ENCODE results near the gene SMPD3. TPM values are rescaled to one million over a fixed set of nuclear protein-coding genes. Genes with fewer than 3 reads are reported as not detected.

Gene SMPD3
- total RNA-seq, 1 donor from 2014 or later, result not detected

- FAIRE-seq, result no peak
- H3K4me3 ChIP-seq (ENCODE audit: low read depth, low read length), result no peak overlapping the region
- peaks cover 2% of the 10 kb centered on the region for H3K27me3 ChIP-seq (ENCODE audit: control insufficient read depth, insufficient read depth, low read length)
- no peak for DNase-seq (ENCODE audit: low read depth)
- TF ChIP-seq CTCF (IDR thresholded peaks at IDR 0.05; ENCODE audit: insufficient read depth, low read length, severe bottlenecking), result no peak
- no peaks in the 10 kb centered on the region for H3K36me3 ChIP-seq (ENCODE audit: control insufficient read depth, insufficient read depth, low read length)
These were observed 60.2 kb downstream of the SMPD3 start for GRCh38 chr16:68388124-68388523.

- Histone ChIP-seq H3K36me3 (ENCODE audit: control insufficient read depth, insufficient read depth, low read length) (no peaks in the 10 kb centered on the region), H3K27me3 (ENCODE audit: control insufficient read depth, insufficient read depth, low read length) (peaks cover 2% of the 10 kb centered on the region), H3K4me3 (ENCODE audit: low read depth, low read length) (no peak overlapping the region)
- FAIRE-seq (no peak), DNase-seq (ENCODE audit: low read depth) (no peak)
- TF ChIP-seq CTCF (IDR thresholded peaks at IDR 0.05; ENCODE audit: insufficient read depth, low read length, severe bottlenecking), result no peak
These were observed 61.0 kb downstream of the SMPD3 start for GRCh38 chr16:68387301-68387700.

GRCh38 chr16:68386628-68387027 is 61.7 kb downstream of the SMPD3 start:
- FAIRE-seq, result no peak
- no peak overlapping the region for H3K4me3 ChIP-seq (ENCODE audit: low read depth, low read length)
- no peak for TF ChIP-seq CTCF (IDR thresholded peaks at IDR 0.05; ENCODE audit: insufficient read depth, low read length, severe bottlenecking)
- H3K36me3 ChIP-seq (ENCODE audit: control insufficient read depth, insufficient read depth, low read length), result no peaks in the 10 kb centered on the region
- peaks cover 2% of the 10 kb centered on the region for H3K27me3 ChIP-seq (ENCODE audit: control insufficient read depth, insufficient read depth, low read length)
- no peak for DNase-seq (ENCODE audit: low read depth)

GRCh38 chr16:68385371-68385770 is 62.9 kb downstream of the SMPD3 start:
- Histone ChIP-seq H3K27me3 (ENCODE audit: control insufficient read depth, insufficient read depth, low read length) (peaks cover 2% of the 10 kb centered on the region), H3K36me3 (ENCODE audit: control insufficient read depth, insufficient read depth, low read length) (no peaks in the 10 kb centered on the region), H3K4me3 (ENCODE audit: low read depth, low read length) (no peak overlapping the region)
- no peak for TF ChIP-seq CTCF (IDR thresholded peaks at IDR 0.05; ENCODE audit: insufficient read depth, low read length, severe bottlenecking)
- no peak for DNase-seq (ENCODE audit: low read depth)
- FAIRE-seq, result no peak

GRCh38 chr16:68384288-68385161 is 63.8 kb downstream of the SMPD3 start:
- DNase-seq (ENCODE audit: low read depth) (no peak), FAIRE-seq (peak; percentile 50)
- H3K36me3 ChIP-seq (ENCODE audit: control insufficient read depth, insufficient read depth, low read length), result no peaks in the 10 kb centered on the region
- TF ChIP-seq CTCF (IDR thresholded peaks at IDR 0.05; ENCODE audit: insufficient read depth, low read length, severe bottlenecking), result no peak
- peaks cover 2% of the 10 kb centered on the region for H3K27me3 ChIP-seq (ENCODE audit: control insufficient read depth, insufficient read depth, low read length)
- no peak overlapping the region for H3K4me3 ChIP-seq (ENCODE audit: low read depth, low read length)

Measured in bronchial epithelial cell (primary cell).